ENCODE measurements around the gene ARHGEF38. TPM values are rescaled to one million over a fixed set of nuclear protein-coding genes. Genes with fewer than 3 reads are reported as not detected.

ARHGEF38 gene
- total RNA-seq, 1 experiment from 2014 or later = 0.15 TPM

- peak in 1 of 2 experiments; percentile 31 for DNase-seq
- Histone ChIP-seq H3F3A (ENCODE audit: insufficient read depth, low read depth) (no peaks in the 10 kb centered on the region), H3K36me3 (ENCODE audit: low read depth) (no peaks in the 10 kb centered on the region), H3K27me3 (ENCODE audit: insufficient read depth, low read depth) (no peaks in the 10 kb centered on the region), H2AFZ (peak overlapping the region; percentile 52; the same call in 1 of the 2 replicates), H3K9me2 (ENCODE audit: insufficient read depth) (no peaks in the 10 kb centered on the region), H3K9me3 (ENCODE audit: insufficient read depth, low read depth) (no peaks in the 10 kb centered on the region), H3K4me3 (no peak overlapping the region), H4K20me1 (ENCODE audit: insufficient read depth) (no peaks in the 10 kb centered on the region), H3K79me2 (ENCODE audit: low read depth) (no peaks in the 10 kb centered on the region), H3K4me2 (no peak overlapping the region), H3K4me1 (replicated peaks; ENCODE audit: insufficient read depth) (no peaks in the 10 kb centered on the region), H3K27ac (no peak overlapping the region)
- intact Hi-C loops (cut with micrococcal nuclease; ENCODE audit: unreplicated experiment) = loop anchor here (1.0 kb wide), 1 partner anchor 9 kb away; no protein-coding TSS in a partner anchor
- CTCF ChIA-PET = no interaction called here
- BruUV-seq (replicated peaks) = no TSS peak
- TF ChIP-seq, protein P1, sequence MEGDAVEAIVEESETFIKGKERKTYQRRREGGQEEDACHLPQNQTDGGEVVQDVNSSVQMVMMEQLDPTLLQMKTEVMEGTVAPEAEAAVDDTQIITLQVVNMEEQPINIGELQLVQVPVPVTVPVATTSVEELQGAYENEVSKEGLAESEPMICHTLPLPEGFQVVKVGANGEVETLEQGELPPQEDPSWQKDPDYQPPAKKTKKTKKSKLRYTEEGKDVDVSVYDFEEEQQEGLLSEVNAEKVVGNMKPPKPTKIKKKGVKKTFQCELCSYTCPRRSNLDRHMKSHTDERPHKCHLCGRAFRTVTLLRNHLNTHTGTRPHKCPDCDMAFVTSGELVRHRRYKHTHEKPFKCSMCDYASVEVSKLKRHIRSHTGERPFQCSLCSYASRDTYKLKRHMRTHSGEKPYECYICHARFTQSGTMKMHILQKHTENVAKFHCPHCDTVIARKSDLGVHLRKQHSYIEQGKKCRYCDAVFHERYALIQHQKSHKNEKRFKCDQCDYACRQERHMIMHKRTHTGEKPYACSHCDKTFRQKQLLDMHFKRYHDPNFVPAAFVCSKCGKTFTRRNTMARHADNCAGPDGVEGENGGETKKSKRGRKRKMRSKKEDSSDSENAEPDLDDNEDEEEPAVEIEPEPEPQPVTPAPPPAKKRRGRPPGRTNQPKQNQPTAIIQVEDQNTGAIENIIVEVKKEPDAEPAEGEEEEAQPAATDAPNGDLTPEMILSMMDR (conservative IDR thresholded peaks at IDR 0.05) = no peak
- no peak for TF ChIP-seq EZH2 (IDR thresholded peaks at IDR 0.05; ENCODE audit: low read depth)
- POLR2A ChIA-PET (ENCODE audit: unreplicated experiment) = no interaction called here
Observed at GRCh38 chr4:105624530-105624929, 72.1 kb downstream of the ARHGEF38 start.

GRCh38 chr4:105625214-105625613 lies 72.8 kb downstream of the ARHGEF38 start:
- no peaks in the 10 kb centered on the region for H3K4me1 ChIP-seq (replicated peaks; ENCODE audit: insufficient read depth)
- H3F3A ChIP-seq (ENCODE audit: insufficient read depth, low read depth) = no peaks in the 10 kb centered on the region
- POLR2A ChIA-PET (ENCODE audit: unreplicated experiment) = no interaction called here
- H3K36me3 ChIP-seq (ENCODE audit: low read depth) = no peaks in the 10 kb centered on the region
- CTCF ChIA-PET = no interaction called here
- H3K4me2 ChIP-seq = no peak overlapping the region
- H3K9me3 ChIP-seq (ENCODE audit: insufficient read depth, low read depth) = no peaks in the 10 kb centered on the region
- H2AFZ ChIP-seq = no peak overlapping the region
- BruUV-seq (replicated peaks) = no TSS peak
- H3K27me3 ChIP-seq (ENCODE audit: insufficient read depth, low read depth) = no peaks in the 10 kb centered on the region
- TF ChIP-seq, protein P1 (conservative IDR thresholded peaks at IDR 0.05) = no peak
- TF ChIP-seq EZH2 (IDR thresholded peaks at IDR 0.05; ENCODE audit: low read depth) = no peak
- no peaks in the 10 kb centered on the region for H4K20me1 ChIP-seq (ENCODE audit: insufficient read depth)
- intact Hi-C loops (cut with micrococcal nuclease; ENCODE audit: unreplicated experiment) = no loop called here
- DNase-seq = no peak
- H3K27ac ChIP-seq = no peak overlapping the region
- H3K4me3 ChIP-seq = no peak overlapping the region
- no peaks in the 10 kb centered on the region for H3K79me2 ChIP-seq (ENCODE audit: low read depth)
- H3K9me2 ChIP-seq (ENCODE audit: insufficient read depth) = no peaks in the 10 kb centered on the region

DNA sequence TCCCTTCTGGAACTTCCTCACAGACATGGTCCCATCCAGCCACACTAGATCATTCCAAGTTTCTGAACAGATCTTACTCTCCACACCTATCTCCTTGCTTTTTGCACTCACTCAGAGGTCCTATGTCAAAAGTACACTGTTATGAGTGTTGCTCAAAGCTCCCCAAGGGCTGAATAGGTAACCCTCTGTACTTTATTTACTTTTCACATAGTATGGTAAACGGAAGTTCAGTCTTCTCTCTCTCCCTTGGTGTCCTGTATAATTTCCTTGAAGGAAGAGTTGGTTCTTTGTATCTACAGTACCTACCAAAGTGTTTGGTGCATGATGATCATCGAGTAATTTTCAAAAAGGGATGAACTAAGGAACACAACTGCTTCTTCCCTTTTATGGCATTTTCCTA lies 74.4 kb downstream of the ARHGEF38 start:
- Histone ChIP-seq H3K4me1 (replicated peaks; ENCODE audit: insufficient read depth) (no peaks in the 10 kb centered on the region), H3K27me3 (ENCODE audit: insufficient read depth, low read depth) (no peaks in the 10 kb centered on the region), H3K9me3 (ENCODE audit: insufficient read depth, low read depth) (no peaks in the 10 kb centered on the region), H3K27ac (no peak overlapping the region), H4K20me1 (ENCODE audit: insufficient read depth) (no peaks in the 10 kb centered on the region), H3K36me3 (ENCODE audit: low read depth) (no peaks in the 10 kb centered on the region), H2AFZ (0 out of 2 replicates have a peak overlapping the region, but pooled peaks have one; percentile 22), H3K4me2 (no peak overlapping the region), H3F3A (ENCODE audit: insufficient read depth, low read depth) (no peaks in the 10 kb centered on the region), H3K79me2 (ENCODE audit: low read depth) (no peaks in the 10 kb centered on the region), H3K9me2 (ENCODE audit: insufficient read depth) (no peaks in the 10 kb centered on the region), H3K4me3 (no peak overlapping the region)
- DNase-seq = no peak
- intact Hi-C loops (cut with micrococcal nuclease; ENCODE audit: unreplicated experiment) = no loop called here
- BruUV-seq (replicated peaks) = no TSS peak
- ChIA-PET CTCF (no interaction called here), POLR2A (ENCODE audit: unreplicated experiment) (no interaction called here)
- TF ChIP-seq EZH2 (IDR thresholded peaks at IDR 0.05; ENCODE audit: low read depth) = no peak
- TF ChIP-seq, protein P1 (conservative IDR thresholded peaks at IDR 0.05) = no peak
